AG09319 (cell line): ENCODE results near the gene CFAP100.

Experiments used
- DNase-seq: peaks from one replicate; pipeline ENCODE4 v3.0.0-alpha.2; 2010; ENCODE audit warnings: low read depth; ENCODE audit errors: extremely low read depth
- TF ChIP-seq, protein P1 (sequence below): IDR thresholded peaks from 2 replicates; pipeline ENCODE4 v1.5.1; 2011; ENCODE audit warnings: low read depth, mild to moderate bottlenecking, inconsistent platforms, low read length, moderate library complexity

Gene CFAP100

GRCh38 chr3:126358816-126359181, 35.9 kb upstream of the CFAP100 start:
- TF ChIP-seq, protein P1, sequence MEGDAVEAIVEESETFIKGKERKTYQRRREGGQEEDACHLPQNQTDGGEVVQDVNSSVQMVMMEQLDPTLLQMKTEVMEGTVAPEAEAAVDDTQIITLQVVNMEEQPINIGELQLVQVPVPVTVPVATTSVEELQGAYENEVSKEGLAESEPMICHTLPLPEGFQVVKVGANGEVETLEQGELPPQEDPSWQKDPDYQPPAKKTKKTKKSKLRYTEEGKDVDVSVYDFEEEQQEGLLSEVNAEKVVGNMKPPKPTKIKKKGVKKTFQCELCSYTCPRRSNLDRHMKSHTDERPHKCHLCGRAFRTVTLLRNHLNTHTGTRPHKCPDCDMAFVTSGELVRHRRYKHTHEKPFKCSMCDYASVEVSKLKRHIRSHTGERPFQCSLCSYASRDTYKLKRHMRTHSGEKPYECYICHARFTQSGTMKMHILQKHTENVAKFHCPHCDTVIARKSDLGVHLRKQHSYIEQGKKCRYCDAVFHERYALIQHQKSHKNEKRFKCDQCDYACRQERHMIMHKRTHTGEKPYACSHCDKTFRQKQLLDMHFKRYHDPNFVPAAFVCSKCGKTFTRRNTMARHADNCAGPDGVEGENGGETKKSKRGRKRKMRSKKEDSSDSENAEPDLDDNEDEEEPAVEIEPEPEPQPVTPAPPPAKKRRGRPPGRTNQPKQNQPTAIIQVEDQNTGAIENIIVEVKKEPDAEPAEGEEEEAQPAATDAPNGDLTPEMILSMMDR = no peak
- DNase-seq = no peak

DNA sequence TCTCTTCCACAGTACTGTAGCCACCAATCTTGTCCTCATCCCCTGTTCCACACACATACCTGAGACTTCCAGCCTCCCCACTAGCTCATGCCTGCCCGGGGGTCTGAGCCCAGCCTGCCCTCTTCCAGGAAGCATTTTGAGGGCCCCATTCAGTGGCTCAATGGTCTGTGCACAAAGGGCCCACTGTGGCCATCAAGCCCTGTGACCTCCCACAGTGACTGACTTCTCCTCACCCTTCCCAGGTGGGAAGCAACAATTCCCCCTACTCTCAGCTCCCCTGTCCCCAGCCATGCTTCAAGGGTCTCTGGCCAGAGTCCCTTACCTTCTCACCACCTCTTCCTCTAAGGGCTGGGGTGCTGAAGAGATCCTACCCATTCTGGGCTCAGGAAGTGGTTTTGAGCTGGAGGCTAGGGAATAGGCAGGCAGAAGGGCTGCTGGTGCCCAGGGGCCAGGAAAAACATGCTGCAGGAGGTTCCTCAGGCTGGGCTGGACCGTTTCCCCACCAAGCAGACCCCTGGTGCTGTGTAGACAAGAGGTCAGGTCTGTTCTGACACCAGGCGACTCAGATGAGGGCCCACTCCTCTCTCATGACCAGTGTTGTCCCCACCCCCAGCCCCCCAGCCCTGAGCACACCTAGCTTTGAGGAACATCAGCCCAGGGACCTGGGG, 34.5 kb upstream of the CFAP100 start:
- DNase-seq = no peak

DNA sequence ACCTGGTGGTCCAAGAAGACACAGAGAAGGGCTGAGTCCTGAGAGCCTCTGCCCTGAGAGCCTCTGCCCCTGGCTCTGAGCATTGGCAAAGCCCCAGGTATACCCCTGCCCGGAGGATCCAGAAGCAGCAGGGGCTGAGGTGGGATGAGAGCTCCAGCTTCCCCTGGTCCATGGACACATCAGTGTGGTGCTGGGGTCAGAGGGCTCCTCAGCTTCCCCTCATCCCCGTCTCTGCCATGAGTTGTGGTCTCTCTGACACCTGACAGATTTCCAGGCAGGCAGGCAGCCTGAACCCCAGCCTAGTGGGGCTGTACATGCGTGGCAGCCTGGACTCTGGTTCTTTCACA, 34.0 kb upstream of the CFAP100 start:
- TF ChIP-seq, protein P1 = no peak
- no peak for DNase-seq

More for the DNA sequence above, 34.5 kb upstream of the CFAP100 start:
- TF ChIP-seq, protein P1 = no peak

GRCh38 chr3:126361211-126361610, 33.5 kb upstream of the CFAP100 start:
- TF ChIP-seq, protein P1 = no peak
- DNase-seq = no peak

DNA sequence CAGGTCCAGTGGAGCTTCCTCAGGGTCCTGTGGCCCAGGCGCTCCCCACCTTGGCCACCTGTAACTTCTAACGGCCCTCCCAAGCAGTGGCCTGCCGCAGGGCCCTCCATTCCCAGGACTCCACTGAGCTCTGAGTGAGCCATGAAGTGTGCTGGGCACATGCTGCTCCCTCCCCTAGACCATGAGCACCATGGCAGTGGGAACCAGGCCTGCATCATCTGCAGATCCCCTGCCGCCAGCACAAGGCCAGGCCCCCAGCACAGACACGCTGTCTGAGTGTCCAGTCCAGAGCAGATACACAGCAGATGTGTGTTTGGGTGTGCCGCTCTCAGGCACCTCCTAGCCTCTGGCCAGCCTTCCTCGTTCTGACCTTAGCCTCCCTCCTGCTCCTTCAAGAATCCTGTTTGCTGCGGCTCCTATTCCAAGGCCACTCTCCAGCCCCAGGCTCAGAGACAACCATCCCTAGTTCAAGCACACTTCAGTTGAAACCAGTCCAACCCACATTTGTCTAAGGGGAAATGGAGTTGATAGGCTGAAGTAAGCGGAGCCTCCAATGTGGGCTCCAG, 30.5 kb upstream of the CFAP100 start:
- no peak for DNase-seq
- TF ChIP-seq, protein P1 = no peak

GRCh38 chr3:126364731-126365301, 29.9 kb upstream of the CFAP100 start:
- no peak for DNase-seq
- TF ChIP-seq, protein P1 = no peak

- TF ChIP-seq, protein P1 = no peak
These were observed 29.1 kb upstream of the CFAP100 start for GRCh38 chr3:126365351-126366277.

More at GRCh38 chr3:126365351-126366277, 29.1 kb upstream of the CFAP100 start:
- DNase-seq = no peak
